ENCODE data around the gene TRIM27. TPM values are rescaled to one million over a fixed set of nuclear protein-coding genes. Genes with fewer than 3 reads are reported as not detected.

The TRIM27 gene
- total RNA-seq, 2 donors from 2014 or later = 50.7 to 51.1 TPM

GRCh38 chr6:28900577-28901256 is 23.1 kb downstream of the TRIM27 start:
- DNase-seq = no peak
- Mint-ChIP-seq H3K36me3 (ENCODE audit: insufficient read depth in 2 of 2) (peaks cover 17 to 26% of the 10 kb centered on the region in 2 donors), H3K4me3 (no peak overlapping the region), H3K9me3 (peaks cover 0 to 2% of the 10 kb centered on the region in 2 donors), H3K27ac (peak overlapping the region; percentile 65), H3K4me1 (ENCODE audit: low read depth) (peaks cover 22% of the 10 kb centered on the region), H3K27me3 (ENCODE audit: low read depth) (no peaks in the 10 kb centered on the region)
- ATAC-seq (replicated peaks in 1 of 2) = no peak

GRCh38 chr6:28898710-28898965 is 25.1 kb downstream of the TRIM27 start:
- Mint-ChIP-seq H3K9me3 (peaks cover 0 to 2% of the 10 kb centered on the region in 2 donors), H3K4me3 (peak overlapping the region; percentile 66 to 93), H3K36me3 (ENCODE audit: insufficient read depth in 2 of 2) (peaks cover 11 to 13% of the 10 kb centered on the region in 2 donors), H3K27me3 (ENCODE audit: low read depth) (no peaks in the 10 kb centered on the region), H3K27ac (peak overlapping the region; percentile 63), H3K4me1 (ENCODE audit: low read depth) (peaks cover 22% of the 10 kb centered on the region)
- DNase-seq = no peak
- no peak for ATAC-seq (replicated peaks in 1 of 2)

GRCh38 chr6:28897369-28897745 is 26.4 kb downstream of the TRIM27 start:
- H3K9me3 Mint-ChIP-seq = peaks cover 0 to 2% of the 10 kb centered on the region in 2 donors
- DNase-seq = no peak
- no peak for ATAC-seq (replicated peaks in 1 of 2)
- peak overlapping the region; percentile 60 for H3K27ac Mint-ChIP-seq
- peak overlapping the region; percentile 88 to 93 for H3K4me3 Mint-ChIP-seq
- H3K36me3 Mint-ChIP-seq (ENCODE audit: insufficient read depth in 2 of 2) = peaks cover 6% of the 10 kb centered on the region in 2 donors
- peaks cover 27% of the 10 kb centered on the region for H3K4me1 Mint-ChIP-seq (ENCODE audit: low read depth)
- no peaks in the 10 kb centered on the region for H3K27me3 Mint-ChIP-seq (ENCODE audit: low read depth)

DNA sequence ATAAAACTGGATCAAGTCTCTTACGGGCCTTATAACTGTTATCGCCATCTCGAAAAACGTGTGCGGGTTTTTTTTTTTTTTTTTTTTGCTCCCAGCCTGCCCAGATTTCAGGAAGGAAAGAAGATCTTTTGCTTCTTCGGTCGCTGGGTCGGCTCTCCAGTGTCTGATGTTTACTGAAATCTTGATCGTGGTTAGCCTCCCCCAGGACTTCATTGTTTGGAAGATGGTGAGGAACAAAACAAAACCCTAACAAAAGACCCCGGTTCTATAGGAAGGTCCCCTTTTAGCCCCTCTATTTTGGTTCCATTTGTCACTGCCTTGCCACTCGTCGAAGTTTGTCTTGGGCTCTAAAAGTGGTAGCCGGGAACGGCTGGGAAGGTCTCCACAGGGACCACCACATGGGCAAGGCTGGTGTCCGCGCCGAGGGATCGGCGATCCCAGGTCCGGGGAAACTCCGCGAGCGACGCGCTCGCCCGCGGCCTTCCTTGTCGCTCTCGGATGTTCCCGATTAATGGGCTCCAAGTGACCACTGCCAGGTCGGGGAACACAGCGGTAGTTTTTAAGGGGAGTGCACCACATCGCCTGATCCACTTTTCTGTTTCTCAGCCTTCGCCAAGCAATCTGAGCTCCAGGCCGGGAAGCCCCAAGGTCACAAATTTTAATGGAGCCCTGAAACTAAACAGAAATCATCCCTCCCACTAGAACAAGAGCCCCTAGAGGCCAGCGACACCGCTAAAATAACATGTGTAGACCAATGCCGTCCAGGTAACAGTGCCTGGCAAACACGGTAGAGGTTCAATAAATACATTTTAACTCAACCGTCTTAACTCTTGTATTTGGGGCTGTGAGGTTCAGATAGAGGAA is 27.0 kb downstream of the TRIM27 start:
- Mint-ChIP-seq H3K36me3 (ENCODE audit: insufficient read depth in 2 of 2) (peaks cover 3 to 5% of the 10 kb centered on the region in 2 donors), H3K27ac (peak overlapping the region; percentile 100), H3K27me3 (ENCODE audit: low read depth) (no peaks in the 10 kb centered on the region), H3K9me3 (peaks cover 0 to 2% of the 10 kb centered on the region in 2 donors), H3K4me1 (ENCODE audit: low read depth) (peaks cover 27% of the 10 kb centered on the region), H3K4me3 (peak overlapping the region; percentile 88 to 93)
- peak; percentile 4 to 30 for ATAC-seq (replicated peaks in 1 of 2)
- DNase-seq = peak; percentile 54 to 55

DNA sequence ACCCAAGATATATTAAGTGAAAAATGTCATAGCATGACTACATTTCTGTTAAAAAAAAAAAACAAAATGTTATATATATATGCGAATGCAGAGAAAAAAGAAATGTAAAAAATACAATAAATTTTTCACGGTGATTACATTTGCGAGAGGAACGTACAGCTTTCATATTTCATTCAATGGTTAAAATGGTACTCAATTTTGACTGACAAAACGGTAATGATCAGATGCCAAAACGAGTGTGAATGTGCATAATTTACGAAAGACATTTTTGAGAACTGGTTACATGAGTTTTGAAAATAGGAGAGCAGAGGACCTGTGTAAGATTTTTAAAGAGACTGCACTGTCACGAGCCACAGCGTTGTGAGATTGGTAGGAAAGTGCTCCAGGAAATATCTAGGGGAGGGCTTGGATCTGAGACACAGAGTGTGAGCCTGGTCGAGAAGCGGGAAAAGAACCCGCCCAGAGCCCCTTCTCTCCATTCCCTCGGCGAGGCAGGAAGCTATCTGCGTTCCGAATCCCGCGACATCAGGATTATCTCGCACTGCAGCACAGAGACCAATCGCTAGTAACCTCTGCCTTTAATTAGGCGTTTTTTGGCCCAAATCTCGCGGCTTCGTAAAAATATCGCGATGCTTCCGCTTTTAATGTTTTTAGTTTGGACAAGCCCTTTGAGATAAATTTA is 28.5 kb downstream of the TRIM27 start:
- no peaks in the 10 kb centered on the region for H3K27me3 Mint-ChIP-seq (ENCODE audit: low read depth)
- H3K4me3 Mint-ChIP-seq = peak overlapping the region; percentile 88 to 93
- H3K9me3 Mint-ChIP-seq = peaks cover 0 to 2% of the 10 kb centered on the region in 2 donors
- H3K27ac Mint-ChIP-seq = peak overlapping the region; percentile 100
- DNase-seq = peak; percentile 88 to 90
- H3K36me3 Mint-ChIP-seq (ENCODE audit: insufficient read depth in 2 of 2) = peaks cover 0 to 5% of the 10 kb centered on the region in 2 donors
- peak; percentile 77 to 83 for ATAC-seq (replicated peaks in 1 of 2)
- peaks cover 27% of the 10 kb centered on the region for H3K4me1 Mint-ChIP-seq (ENCODE audit: low read depth)

DNA sequence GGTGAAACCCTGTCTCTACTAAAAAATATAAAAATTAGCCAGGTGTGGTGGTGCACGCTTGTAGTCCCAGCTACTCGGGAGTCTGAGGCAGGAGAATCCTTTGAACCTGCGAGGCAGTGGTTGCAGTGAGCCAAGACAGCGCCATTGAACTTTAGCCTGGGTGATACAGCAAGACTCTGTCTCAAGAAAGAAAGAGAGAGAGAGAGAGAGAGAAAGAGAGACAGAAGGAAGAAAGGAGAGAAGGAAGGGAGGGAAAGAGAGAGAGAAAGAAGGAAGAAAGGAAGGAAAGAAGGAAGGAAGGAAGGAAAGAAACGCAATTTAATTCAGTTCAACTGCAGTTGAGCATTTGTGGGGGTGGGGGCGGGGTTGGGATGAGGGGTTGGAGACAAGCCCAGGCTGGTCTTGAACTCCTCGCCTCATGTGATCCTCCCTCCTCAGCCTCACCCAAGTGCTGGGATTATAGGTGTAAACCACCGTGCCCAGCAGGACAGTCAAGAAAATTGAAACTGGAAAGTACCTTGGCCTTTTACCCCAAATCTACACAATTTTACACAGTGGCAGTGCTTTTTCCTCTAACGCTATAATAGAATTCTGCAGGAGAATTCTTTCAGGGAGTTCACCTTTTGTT is 30.5 kb downstream of the TRIM27 start:
- Mint-ChIP-seq H3K9me3 (peaks cover 0 to 2% of the 10 kb centered on the region in 2 donors), H3K36me3 (ENCODE audit: insufficient read depth in 2 of 2) (peaks cover 0 to 5% of the 10 kb centered on the region in 2 donors), H3K4me1 (ENCODE audit: low read depth) (peaks cover 20% of the 10 kb centered on the region), H3K27ac (no peak overlapping the region), H3K27me3 (ENCODE audit: low read depth) (no peaks in the 10 kb centered on the region), H3K4me3 (no peak overlapping the region)
- ATAC-seq (replicated peaks in 1 of 2) = no peak
- DNase-seq = no peak

DNA sequence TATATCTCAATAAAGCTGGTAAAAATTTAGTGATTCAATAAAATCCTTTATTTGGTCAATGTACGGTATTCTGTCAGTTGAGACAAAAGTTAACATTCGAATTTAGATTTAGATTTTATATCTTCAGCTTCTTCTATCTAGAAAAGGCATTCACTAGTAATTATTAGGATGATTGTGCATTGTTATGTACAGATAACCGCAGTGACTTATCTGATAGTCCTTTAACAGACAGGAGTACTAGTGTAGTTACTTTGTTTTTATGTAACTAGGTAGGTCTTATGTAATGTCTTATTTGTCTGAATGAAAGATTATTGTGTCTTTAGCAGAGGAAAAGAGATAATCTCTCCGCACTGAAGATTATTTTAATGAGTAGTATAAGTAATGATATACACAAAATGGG is 31.3 kb downstream of the TRIM27 start:
- Mint-ChIP-seq H3K27ac (no peak overlapping the region), H3K9me3 (peaks cover 0 to 2% of the 10 kb centered on the region in 2 donors), H3K27me3 (ENCODE audit: low read depth) (no peaks in the 10 kb centered on the region), H3K4me1 (ENCODE audit: low read depth) (peaks cover 16% of the 10 kb centered on the region), H3K4me3 (no peak overlapping the region), H3K36me3 (ENCODE audit: insufficient read depth in 2 of 2) (peaks cover 0 to 5% of the 10 kb centered on the region in 2 donors)
- no peak for DNase-seq
- no peak for ATAC-seq (replicated peaks in 1 of 2)

DNA sequence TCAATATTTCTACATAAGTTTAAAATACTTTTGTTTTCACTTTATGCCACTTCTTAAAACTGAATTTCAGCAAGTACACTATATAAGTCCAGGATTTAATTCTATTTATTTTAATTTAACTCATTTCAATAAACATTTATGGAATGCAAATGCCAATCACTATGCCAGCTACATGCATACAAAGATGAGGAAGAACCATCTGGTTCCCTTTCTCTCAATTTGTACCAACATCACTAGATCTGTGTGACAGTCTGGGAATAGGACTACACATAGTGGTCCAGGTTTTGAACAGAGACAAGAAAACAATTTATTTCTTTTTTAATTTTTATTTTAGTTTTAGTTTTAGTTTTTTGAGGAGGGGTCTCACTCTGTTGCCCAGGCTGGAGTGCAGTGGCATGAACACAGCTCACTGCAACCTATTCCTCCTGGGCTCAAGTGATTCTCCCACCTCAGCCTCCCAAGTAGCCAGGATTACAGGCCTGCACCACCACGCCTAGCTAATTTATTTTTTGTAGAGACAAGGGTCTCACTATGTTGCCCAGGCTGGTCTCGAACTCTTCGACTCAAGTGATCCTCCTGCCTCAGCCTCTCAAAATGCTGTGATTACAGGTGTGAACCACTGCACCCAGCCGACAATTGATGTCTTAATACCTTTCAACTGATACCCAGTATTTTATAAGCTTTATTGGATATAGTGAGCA is 35.8 kb downstream of the TRIM27 start:
- H3K27ac Mint-ChIP-seq = no peak overlapping the region
- H3K27me3 Mint-ChIP-seq (ENCODE audit: low read depth) = no peaks in the 10 kb centered on the region
- H3K4me1 Mint-ChIP-seq (ENCODE audit: low read depth) = peaks cover 17% of the 10 kb centered on the region
- DNase-seq (no peak), ATAC-seq (replicated peaks in 1 of 2) (no peak)
- peaks cover 0 to 6% of the 10 kb centered on the region in 2 donors for H3K9me3 Mint-ChIP-seq
- no peak overlapping the region for H3K4me3 Mint-ChIP-seq
- no peaks in the 10 kb centered on the region for H3K36me3 Mint-ChIP-seq (ENCODE audit: insufficient read depth in 2 of 2)

DNA sequence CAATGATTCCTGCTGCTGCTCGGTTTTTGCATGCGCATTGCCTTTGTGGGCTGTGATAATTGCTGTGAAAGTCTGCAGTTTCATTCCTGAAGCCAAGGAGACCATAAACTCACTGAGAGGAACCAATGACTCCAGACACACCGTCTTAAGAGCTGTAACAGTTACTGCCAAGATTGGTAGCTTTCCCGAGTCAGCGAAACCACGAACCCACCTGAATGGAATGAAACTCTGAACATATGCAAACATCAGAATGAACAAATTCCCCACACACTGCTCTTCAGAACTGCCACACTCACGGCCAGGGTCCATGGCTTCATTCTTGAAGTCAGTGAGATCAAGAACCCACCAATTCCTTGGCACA is 37.7 kb downstream of the TRIM27 start:
- DNase-seq (no peak), ATAC-seq (replicated peaks in 1 of 2) (peak in 1 of 2 donors; percentile 6)
- Mint-ChIP-seq H3K36me3 (ENCODE audit: insufficient read depth in 2 of 2) (peaks cover 2 to 5% of the 10 kb centered on the region in 2 donors), H3K27ac (no peak overlapping the region), H3K9me3 (peaks cover 0 to 6% of the 10 kb centered on the region in 2 donors), H3K27me3 (ENCODE audit: low read depth) (no peaks in the 10 kb centered on the region), H3K4me3 (no peak overlapping the region), H3K4me1 (ENCODE audit: low read depth) (peaks cover 31% of the 10 kb centered on the region)

DNA sequence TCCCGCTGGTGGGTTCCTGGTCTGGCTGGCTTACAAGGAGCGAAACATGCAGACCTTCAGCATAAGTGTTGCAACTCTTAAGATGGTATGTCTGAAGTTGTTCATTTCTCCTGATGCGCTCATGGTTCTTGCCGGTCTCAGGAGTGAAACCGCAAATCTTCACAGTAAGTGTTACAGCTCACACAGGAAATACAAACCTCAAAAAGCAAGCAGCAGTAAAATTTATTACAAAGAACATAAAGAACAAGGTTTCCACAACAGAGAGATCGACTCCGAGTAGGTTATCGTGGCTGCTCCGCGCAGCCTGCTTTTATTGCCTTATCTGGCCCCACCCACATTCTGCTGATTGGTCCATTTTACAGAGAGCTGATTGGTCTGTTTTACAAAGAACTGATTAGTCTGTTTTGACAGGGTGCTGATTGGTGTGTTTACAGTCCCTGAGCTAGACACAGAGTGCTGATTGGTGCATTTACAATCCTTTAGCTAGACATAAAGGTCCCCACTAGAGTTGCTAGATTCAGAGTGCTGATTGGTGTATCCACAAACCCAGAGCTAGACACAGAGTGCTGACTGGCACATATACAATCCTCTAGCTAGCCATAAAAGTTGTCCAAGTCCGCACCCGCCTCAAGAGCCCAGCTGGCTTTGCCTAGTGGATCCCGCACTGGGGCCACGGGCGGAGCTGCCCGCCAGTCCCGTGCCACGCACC is 39.2 kb downstream of the TRIM27 start:
- peaks cover 0 to 6% of the 10 kb centered on the region in 2 donors for H3K9me3 Mint-ChIP-seq
- peak; percentile 69 to 84 for DNase-seq
- no peaks in the 10 kb centered on the region for H3K27me3 Mint-ChIP-seq (ENCODE audit: low read depth)
- peaks cover 2 to 7% of the 10 kb centered on the region in 2 donors for H3K36me3 Mint-ChIP-seq (ENCODE audit: insufficient read depth in 2 of 2)
- ATAC-seq (replicated peaks in 1 of 2) = peak; percentile 66 to 72
- peak overlapping the region; percentile 61 to 83 for H3K4me3 Mint-ChIP-seq
- peaks cover 40% of the 10 kb centered on the region for H3K4me1 Mint-ChIP-seq (ENCODE audit: low read depth)
- peak overlapping the region; percentile 30 for H3K27ac Mint-ChIP-seq

DNA sequence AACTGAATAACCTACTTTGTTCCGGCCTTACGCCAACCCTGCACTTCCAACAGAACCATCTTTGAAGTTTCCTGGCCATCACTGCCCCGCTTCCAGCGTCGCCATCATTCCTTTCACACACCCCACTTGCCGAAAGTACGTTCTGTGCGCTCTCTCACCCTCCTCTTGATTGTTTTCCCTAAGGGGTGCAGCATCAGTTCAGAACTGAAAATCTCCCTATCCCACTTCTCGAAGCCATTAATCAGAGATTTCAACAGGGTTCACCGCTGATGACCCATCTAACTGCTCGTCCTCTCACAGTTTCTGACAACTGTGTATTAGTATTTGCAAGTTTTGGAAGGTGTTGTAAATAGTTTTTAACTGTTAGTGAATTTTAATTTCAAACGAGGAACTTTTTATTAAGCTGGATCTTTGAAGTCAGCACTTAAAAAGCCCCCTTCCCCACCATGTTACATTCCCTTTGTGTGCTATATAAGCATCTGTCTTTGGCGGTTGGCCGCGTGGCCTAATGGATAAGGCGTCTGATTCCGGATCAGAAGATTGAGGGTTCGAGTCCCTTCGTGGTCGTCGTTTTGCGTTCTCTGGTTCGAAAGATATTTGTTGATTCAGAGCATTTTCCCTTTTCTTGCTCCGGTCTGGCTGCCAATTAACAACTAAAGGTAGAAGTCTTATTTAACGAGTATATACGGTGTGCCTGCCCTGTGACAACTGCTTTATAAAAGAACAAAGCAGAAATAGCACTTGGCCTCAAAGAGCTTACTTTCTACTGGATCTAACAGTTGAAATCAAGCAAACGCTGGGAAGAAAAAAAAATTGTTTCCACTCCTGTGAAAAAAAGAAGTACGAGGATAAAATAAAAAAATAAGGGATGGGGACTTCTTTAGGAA is 42.6 kb downstream of the TRIM27 start:
- H3K36me3 Mint-ChIP-seq (ENCODE audit: insufficient read depth in 2 of 2) = peaks cover 2 to 7% of the 10 kb centered on the region in 2 donors
- H3K27ac Mint-ChIP-seq = peak overlapping the region; percentile 98
- H3K4me3 Mint-ChIP-seq = peak overlapping the region; percentile 79 to 88
- H3K27me3 Mint-ChIP-seq (ENCODE audit: low read depth) = peaks cover 7% of the 10 kb centered on the region
- ATAC-seq (replicated peaks in 1 of 2) (no peak), DNase-seq (peak; percentile 65 to 74)
- peaks cover 0 to 6% of the 10 kb centered on the region in 2 donors for H3K9me3 Mint-ChIP-seq
- H3K4me1 Mint-ChIP-seq (ENCODE audit: low read depth) = peaks cover 40% of the 10 kb centered on the region
